ENCODE data around the gene NR1I3.

The NR1I3 gene

DNA sequence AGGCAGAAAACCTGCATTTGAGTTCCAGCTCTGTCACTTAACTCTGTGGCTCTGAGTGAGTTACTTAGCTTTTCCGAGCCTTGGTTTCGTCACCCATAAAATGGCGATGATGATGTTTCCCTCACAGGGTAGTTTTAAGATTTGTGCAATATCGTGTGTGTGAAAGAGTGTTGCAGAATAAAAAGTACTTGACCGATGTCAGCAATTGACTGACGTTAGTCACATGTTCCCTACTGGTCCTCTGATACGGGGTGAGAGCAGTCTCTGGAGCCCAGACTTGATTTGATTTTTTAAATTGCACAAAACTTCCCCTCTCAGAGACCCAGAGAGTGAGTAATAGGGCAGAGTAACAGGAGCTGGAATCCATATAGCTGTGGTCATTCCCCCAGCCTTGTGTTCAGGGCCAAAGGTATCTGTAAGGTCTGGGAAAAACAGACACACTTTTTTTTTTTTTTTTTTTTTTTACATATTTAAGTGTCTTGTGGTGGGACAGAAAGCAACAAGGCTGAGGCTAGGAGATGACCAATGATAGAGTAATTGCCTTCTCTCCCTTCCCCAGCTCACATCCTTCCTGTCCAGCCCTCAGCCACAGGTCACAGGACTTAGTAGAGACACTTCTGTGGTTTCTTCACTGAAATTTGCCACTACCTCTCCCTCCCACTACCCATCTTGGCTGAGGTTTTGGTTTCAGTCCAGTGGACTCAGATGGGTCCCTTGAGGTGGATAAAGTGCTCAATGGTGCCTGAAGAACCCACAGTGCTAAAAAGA is 20.9 kb downstream of the NR1I3 start:
- TF ChIP-seq, protein P1, sequence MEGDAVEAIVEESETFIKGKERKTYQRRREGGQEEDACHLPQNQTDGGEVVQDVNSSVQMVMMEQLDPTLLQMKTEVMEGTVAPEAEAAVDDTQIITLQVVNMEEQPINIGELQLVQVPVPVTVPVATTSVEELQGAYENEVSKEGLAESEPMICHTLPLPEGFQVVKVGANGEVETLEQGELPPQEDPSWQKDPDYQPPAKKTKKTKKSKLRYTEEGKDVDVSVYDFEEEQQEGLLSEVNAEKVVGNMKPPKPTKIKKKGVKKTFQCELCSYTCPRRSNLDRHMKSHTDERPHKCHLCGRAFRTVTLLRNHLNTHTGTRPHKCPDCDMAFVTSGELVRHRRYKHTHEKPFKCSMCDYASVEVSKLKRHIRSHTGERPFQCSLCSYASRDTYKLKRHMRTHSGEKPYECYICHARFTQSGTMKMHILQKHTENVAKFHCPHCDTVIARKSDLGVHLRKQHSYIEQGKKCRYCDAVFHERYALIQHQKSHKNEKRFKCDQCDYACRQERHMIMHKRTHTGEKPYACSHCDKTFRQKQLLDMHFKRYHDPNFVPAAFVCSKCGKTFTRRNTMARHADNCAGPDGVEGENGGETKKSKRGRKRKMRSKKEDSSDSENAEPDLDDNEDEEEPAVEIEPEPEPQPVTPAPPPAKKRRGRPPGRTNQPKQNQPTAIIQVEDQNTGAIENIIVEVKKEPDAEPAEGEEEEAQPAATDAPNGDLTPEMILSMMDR (IDR thresholded peaks at IDR 0.05; ENCODE audit: low read depth, low read length): no peak
- no peak overlapping the region for H3K4me3 ChIP-seq (ENCODE audit: low read depth, low read length)

DNA sequence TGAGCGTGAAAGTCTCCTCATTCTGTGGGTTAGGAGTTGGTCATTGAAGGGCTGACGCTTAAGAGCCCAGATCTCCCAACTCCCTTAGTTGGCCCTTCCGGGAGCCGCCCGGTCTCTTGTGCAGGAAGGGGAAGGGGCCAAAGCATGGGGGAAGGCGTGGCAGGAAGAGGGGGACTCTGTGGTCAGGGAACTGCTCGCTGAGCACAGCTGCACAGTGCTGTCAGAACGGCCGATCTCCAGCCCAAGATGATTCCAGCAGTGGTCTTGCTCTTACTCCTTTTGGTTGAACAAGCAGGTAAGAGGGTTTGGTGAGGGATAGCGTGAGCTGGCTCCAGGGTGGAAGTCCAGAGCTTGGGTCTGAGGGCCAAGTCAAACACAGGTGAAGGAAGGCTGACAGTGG is 22.9 kb downstream of the NR1I3 start, which contains the start of gene FCER1G:
TSS of gene FCER1G (plus strand) at position 220 of the 400 bp plus-strand sequence. CDS start at position 247, 27 bp downstream.
- no peak within 1 kb of the TSS for H3K4me3 ChIP-seq (ENCODE audit: low read depth, low read length)
- TF ChIP-seq, protein P1 (IDR thresholded peaks at IDR 0.05; ENCODE audit: low read depth, low read length): no peak

- no peak overlapping the region for H3K4me3 ChIP-seq (ENCODE audit: low read depth, low read length)
- TF ChIP-seq, protein P1 (IDR thresholded peaks at IDR 0.05; ENCODE audit: low read depth, low read length): no peak
Observed at GRCh38 chr1:161214369-161214768, 23.6 kb downstream of the NR1I3 start.

DNA sequence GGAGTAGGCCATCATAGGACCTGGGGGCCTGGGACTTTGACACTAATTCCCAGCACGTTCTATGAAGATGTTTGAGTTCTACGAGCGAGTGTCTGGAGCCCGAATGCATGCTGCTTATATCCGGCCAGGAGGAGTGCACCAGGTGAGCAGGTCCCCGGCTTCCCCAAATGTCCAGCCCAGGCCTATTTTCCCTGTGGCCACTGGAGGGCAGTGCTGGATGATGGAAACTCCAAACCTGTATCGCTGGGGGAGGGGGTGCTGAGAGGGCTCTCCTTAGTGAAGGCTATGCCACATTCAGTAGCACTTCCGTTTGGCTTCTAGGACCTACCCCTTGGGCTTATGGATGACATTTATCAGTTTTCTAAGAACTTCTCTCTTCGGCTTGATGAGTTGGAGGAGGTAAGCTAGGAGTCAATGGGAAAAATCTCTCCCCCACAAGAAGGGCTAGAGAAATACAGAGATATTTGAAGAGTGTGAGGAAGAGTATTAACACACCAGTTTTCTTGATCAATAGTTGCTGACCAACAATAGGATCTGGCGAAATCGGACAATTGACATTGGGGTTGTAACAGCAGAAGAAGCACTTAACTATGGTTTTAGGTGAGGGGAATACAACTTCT is 28.1 kb downstream of the NR1I3 start:
- TF ChIP-seq, protein P1 (IDR thresholded peaks at IDR 0.05; ENCODE audit: low read depth, low read length): peak; percentile 95

GRCh38 chr1:161207173-161207572 is 30.8 kb downstream of the NR1I3 start:
- TF ChIP-seq, protein P1 (IDR thresholded peaks at IDR 0.05; ENCODE audit: low read depth, low read length): no peak
- no peak overlapping the region for H3K4me3 ChIP-seq (ENCODE audit: low read depth, low read length)

More for the DNA sequence above, 28.1 kb downstream of the NR1I3 start:
- no peak overlapping the region for H3K4me3 ChIP-seq (ENCODE audit: low read depth, low read length)

DNA sequence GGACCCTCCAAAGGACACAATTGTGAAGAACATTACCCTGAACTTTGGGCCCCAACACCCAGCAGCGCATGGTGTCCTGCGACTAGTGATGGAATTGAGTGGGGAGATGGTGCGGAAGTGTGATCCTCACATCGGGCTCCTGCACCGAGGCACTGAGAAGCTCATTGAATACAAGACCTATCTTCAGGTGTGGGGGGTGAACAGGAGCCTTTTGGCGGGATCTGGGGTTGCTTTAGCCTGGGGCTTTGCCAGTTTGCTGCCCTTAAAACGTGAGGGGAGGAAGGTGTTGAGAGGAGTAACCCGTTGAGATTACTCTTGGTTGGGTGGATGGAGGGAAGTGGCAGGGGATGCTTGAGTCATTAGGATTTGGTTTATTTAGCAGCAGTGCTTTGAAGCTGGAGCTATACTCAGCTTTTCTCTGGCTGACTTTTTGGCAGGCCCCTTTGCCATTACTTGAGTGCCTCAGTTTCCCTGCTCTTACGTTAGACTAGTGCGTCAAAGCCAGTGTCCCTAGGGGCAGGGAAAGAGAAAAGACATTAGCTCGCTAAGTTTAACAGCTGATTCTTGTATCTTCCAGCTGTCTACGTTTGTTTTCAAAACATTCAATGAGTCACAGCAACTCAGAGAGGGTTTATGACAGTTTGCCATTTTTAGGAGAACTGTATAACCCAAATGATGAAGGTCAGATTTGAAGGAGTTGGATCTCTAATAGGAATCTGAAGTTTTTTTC is 31.4 kb downstream of the NR1I3 start:
- H3K4me3 ChIP-seq (ENCODE audit: low read depth, low read length): no peak overlapping the region
- TF ChIP-seq, protein P1 (IDR thresholded peaks at IDR 0.05; ENCODE audit: low read depth, low read length): no peak
